Gastrocnemius medialis (tissue), 4 donors: ENCODE results near the gene GALM. TPM values are rescaled to one million over a fixed set of nuclear protein-coding genes. Genes with fewer than 3 reads are reported as not detected.
"Not testable (repeated sequence)": the region's sequence is repeated elsewhere in the genome, so short reads cannot be mapped to it uniquely, and the experiment has no call there.

ENCODE experiments used
- ATAC-seq, 2 donors: fragments of 150-250 bp; one replicate each; pipeline ENCODE4 v1.9.1; 2016
- DNase-seq, 2 donors: peaks; one replicate each; pipeline ENCODE4 v3.0.0-alpha.2; 2019
- H3K27ac ChIP-seq, 4 donors: fragments of 200-600 bp; sonication (generic); 1 replicate in 1 of 4; 2 replicates in 3 of 4; pipeline ENCODE4 v1.5.1; 2016 to 2018; ENCODE audit warnings: mild to moderate bottlenecking in 2 of 4, moderate library complexity in 1 of 4
- H3K27me3 ChIP-seq, 3 donors: fragments of 200-600 bp; sonication (generic) in 2 of 3; 1 replicate in 1 of 3; 2 replicates in 2 of 3; pipeline versions ENCODE4 v1.5.1 to v1.6.0; 2016 to 2019; ENCODE audit warnings: mild to moderate bottlenecking in 1 of 3, moderate library complexity in 1 of 3
- H3K36me3 ChIP-seq, 2 donors: fragments of 200-600 bp; sonication (generic) in 1 of 2; one replicate each; pipeline ENCODE4 v1.5.1; 2017 to 2018
- H3K4me1 ChIP-seq, 2 donors: fragments of 200-600 bp; sonication (generic) in 1 of 2; one replicate each; pipeline ENCODE4 v1.5.1; 2016 to 2017; ENCODE audit warnings: mild to moderate bottlenecking in 2 of 2
- H3K4me3 ChIP-seq, 4 donors: fragments of 200-600 bp; sonication (generic) in 3 of 4; 1 replicate in 1 of 4; 2 replicates in 3 of 4; pipeline ENCODE4 v1.5.1; 2016 to 2019; ENCODE audit warnings: mild to moderate bottlenecking in 2 of 4
- H3K9me3 ChIP-seq, 3 donors: fragments of 200-600 bp; sonication (generic) in 2 of 3; 1 replicate in 1 of 3; 2 replicates in 2 of 3; pipeline ENCODE4 v1.5.1; 2016 to 2019
- POLR2A ChIP-seq, 2 donors: fragments of 450-650 bp; IDR thresholded peaks; one replicate each; pipeline ENCODE4 v1.6.1; 2017; ENCODE audit warnings: antibody characterized with exemption in 2 of 2, mild to moderate bottlenecking in 2 of 2, moderate library complexity in 2 of 2
- in situ Hi-C, 4 donors: fragments of 200-750 bp; cut with MboI; loops; one replicate each; pipeline versions ENCODE4 v1.15.0 to v1.8.0; 2017; ENCODE audit warnings: low sequenced_read_pairs in 4 of 4
- intact Hi-C: fragments of 100-400 bp; cut with DNase I; formaldehyde crosslinking; loops from one replicate; pipeline ENCODE4 v1.15.1; 2023; ENCODE audit warnings: low total_unique reads
- total RNA-seq, 4 donors: library from RNA; depleted of rRNA; stranded (reverse); fragments of >200 nt; gene quantifications; one replicate each; pipeline versions ENCODE4 v1.1.0 to v1.2.3, GENCODE V29; 2016
- TF ChIP-seq, protein P1 (sequence below), 5 experiments: fragments of 450-650 bp in 3 of 5; fragments of 200-600 bp in 2 of 5; sonication (generic) in 2 of 5; IDR thresholded peaks in 4 of 5; conservative IDR thresholded peaks in 1 of 5; 1 replicate in 4 of 5; 2 replicates in 1 of 5; pipeline ENCODE4 v1.5.1; 2016 to 2019; ENCODE audit warnings: antibody characterized with exemption in 5 of 5, mild to moderate bottlenecking in 3 of 5, moderate library complexity in 3 of 5

GALM gene
- total RNA-seq, 4 donors from 2014 or later: 5.3 to 16.9 (median 14.9) TPM

- Histone ChIP-seq H3K27ac (no peak overlapping the region), H3K4me1 (peaks cover 3 to 14% of the 10 kb centered on the region in 2 donors), H3K36me3 (no peaks in the 10 kb centered on the region), H3K27me3 (no peaks in the 10 kb centered on the region), H3K9me3 (no peaks in the 10 kb centered on the region), H3K4me3 (no peak overlapping the region)
- in situ Hi-C loops: no loop called here
- no peak for TF ChIP-seq POLR2A (IDR thresholded peaks at IDR 0.05)
- TF ChIP-seq, protein P1, sequence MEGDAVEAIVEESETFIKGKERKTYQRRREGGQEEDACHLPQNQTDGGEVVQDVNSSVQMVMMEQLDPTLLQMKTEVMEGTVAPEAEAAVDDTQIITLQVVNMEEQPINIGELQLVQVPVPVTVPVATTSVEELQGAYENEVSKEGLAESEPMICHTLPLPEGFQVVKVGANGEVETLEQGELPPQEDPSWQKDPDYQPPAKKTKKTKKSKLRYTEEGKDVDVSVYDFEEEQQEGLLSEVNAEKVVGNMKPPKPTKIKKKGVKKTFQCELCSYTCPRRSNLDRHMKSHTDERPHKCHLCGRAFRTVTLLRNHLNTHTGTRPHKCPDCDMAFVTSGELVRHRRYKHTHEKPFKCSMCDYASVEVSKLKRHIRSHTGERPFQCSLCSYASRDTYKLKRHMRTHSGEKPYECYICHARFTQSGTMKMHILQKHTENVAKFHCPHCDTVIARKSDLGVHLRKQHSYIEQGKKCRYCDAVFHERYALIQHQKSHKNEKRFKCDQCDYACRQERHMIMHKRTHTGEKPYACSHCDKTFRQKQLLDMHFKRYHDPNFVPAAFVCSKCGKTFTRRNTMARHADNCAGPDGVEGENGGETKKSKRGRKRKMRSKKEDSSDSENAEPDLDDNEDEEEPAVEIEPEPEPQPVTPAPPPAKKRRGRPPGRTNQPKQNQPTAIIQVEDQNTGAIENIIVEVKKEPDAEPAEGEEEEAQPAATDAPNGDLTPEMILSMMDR (IDR thresholded peaks at IDR 0.05 in 4 of 5, conservative IDR thresholded peaks at IDR 0.05 in 1 of 5): no peak
- intact Hi-C loops: no loop called here
- DNase-seq (no peak), ATAC-seq (no peak)
These were observed 6.0 kb downstream of the GALM start for GRCh38 chr2:38671946-38672345.

- Histone ChIP-seq H3K4me1 (peaks cover 0 to 7% of the 10 kb centered on the region in 2 donors), H3K36me3 (peaks cover 0 to 2% of the 10 kb centered on the region in 2 donors), H3K27me3 (no peaks in the 10 kb centered on the region), H3K4me3 (no peak overlapping the region), H3K9me3 (no peaks in the 10 kb centered on the region), H3K27ac (no peak overlapping the region)
- in situ Hi-C loops: no loop called here
- ATAC-seq (no peak), DNase-seq (no peak)
- TF ChIP-seq, protein P1 (IDR thresholded peaks at IDR 0.05 in 4 of 5, conservative IDR thresholded peaks at IDR 0.05 in 1 of 5): no peak
- TF ChIP-seq POLR2A (IDR thresholded peaks at IDR 0.05): no peak
- intact Hi-C loops: no loop called here
These were observed 6.8 kb downstream of the GALM start for GRCh38 chr2:38672445-38673391.

GRCh38 chr2:38676681-38677080 lies 10.8 kb downstream of the GALM start:
- Histone ChIP-seq H3K27me3 (no peaks in the 10 kb centered on the region), H3K4me1 (no peaks in the 10 kb centered on the region), H3K9me3 (no peaks in the 10 kb centered on the region), H3K36me3 (peaks cover 0 to 25% of the 10 kb centered on the region in 2 donors), H3K4me3 (no peak overlapping the region), H3K27ac (no peak overlapping the region)
- no peak for TF ChIP-seq POLR2A (IDR thresholded peaks at IDR 0.05)
- TF ChIP-seq, protein P1 (IDR thresholded peaks at IDR 0.05 in 4 of 5, conservative IDR thresholded peaks at IDR 0.05 in 1 of 5): no peak
- ATAC-seq (no peak), DNase-seq (no peak)
- intact Hi-C loops (no loop called here), in situ Hi-C loops (no loop called here)

DNA sequence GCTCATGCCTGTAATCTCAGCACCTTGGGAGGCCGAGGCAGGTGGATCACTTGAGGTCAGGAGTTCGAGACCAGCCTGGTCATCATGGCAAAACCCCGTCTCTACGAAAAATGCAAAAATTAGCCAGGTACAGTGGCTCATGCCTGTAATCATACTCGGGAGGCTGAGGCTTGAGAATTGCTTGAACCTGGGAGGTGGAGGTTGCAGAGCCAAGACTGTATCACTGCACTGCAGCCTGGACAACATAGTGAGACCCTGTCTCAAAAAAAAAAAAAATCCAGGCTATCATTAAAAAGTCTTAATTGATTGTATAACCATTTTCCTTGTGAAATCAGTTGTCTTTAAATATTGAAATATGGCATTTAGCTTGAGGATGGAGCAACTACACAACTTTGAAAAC lies 15.0 kb downstream of the GALM start:
- H3K27ac ChIP-seq, H3K9me3 ChIP-seq, intact Hi-C loops, H3K4me3 ChIP-seq, ATAC-seq, in situ Hi-C loops, H3K4me1 ChIP-seq, DNase-seq, H3K27me3 ChIP-seq: not testable (repeated sequence)
- peaks cover 0 to 37% of the 10 kb centered on the region in 2 donors for H3K36me3 ChIP-seq

DNA sequence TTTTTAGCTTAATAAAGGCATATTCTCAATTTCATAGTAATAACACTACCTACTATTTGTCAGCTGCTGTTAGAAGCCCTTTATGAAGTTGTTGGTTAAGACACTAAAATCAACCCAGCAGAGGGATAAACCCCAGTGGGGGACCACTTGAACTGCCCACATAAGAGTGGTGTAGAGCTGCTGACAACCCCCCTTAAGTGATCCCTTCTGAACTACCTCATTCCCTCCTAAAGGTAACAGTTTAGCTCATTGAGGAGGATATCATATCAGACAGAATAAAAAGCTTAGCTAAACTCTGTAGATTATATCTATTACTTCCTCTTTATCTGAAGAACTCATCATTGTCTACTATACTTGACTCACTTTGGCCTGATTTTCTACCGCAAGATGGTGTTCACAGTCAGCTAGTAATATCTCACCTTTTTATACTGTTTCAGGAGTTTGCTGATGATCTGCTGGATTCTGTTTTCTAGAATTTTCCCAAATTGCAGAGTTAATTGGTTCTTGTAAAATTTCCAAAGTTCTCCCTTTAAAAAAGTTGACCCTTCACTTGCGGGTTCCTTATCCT lies 16.2 kb downstream of the GALM start:
- no peak for ATAC-seq

GRCh38 chr2:38682620-38683019 lies 16.7 kb downstream of the GALM start:
- DNase-seq, ATAC-seq, H3K9me3 ChIP-seq, in situ Hi-C loops, intact Hi-C loops, H3K27me3 ChIP-seq, H3K4me1 ChIP-seq, H3K4me3 ChIP-seq, H3K27ac ChIP-seq: not testable (repeated sequence)
- peaks cover 0 to 36% of the 10 kb centered on the region in 2 donors for H3K36me3 ChIP-seq

More for the DNA sequence above, 16.2 kb downstream of the GALM start:
- H3K4me3 ChIP-seq: no peak overlapping the region
- H3K4me1 ChIP-seq: no peaks in the 10 kb centered on the region
- TF ChIP-seq, protein P1 (IDR thresholded peaks at IDR 0.05 in 4 of 5, conservative IDR thresholded peaks at IDR 0.05 in 1 of 5): no peak
- no peak for TF ChIP-seq POLR2A (IDR thresholded peaks at IDR 0.05)
- no peak overlapping the region for H3K27ac ChIP-seq
- in situ Hi-C loops: no loop called here
- no peak for DNase-seq
- H3K9me3 ChIP-seq: no peaks in the 10 kb centered on the region
- no peaks in the 10 kb centered on the region for H3K27me3 ChIP-seq
- intact Hi-C loops: no loop called here
- peaks cover 0 to 37% of the 10 kb centered on the region in 2 donors for H3K36me3 ChIP-seq
